Transverse colon (tissue), 4 donors: ENCODE results near the gene GALNT10.

Experiments used
- POLR2AphosphoS5 ChIP-seq, 3 donors: sonication (generic); formaldehyde crosslinking; IDR thresholded peaks; one replicate each; pipeline ENCODE4 v1.6.1; 2016; ENCODE audit warnings: antibody characterized with exemption in 3 of 3
- TF ChIP-seq, protein P1 (sequence below), 5 experiments: fragments of 200-600 bp in 3 of 5; fragments of 450-650 bp in 2 of 5; sonication (generic) in 3 of 5; IDR thresholded peaks; 1 replicate in 2 of 5; 2 replicates in 3 of 5; pipeline ENCODE4 v1.5.1; 2016 to 2017; ENCODE audit warnings: antibody characterized with exemption in 5 of 5, inconsistent platforms in 3 of 5, mild to moderate bottlenecking in 2 of 5, moderate library complexity in 1 of 5

DNA sequence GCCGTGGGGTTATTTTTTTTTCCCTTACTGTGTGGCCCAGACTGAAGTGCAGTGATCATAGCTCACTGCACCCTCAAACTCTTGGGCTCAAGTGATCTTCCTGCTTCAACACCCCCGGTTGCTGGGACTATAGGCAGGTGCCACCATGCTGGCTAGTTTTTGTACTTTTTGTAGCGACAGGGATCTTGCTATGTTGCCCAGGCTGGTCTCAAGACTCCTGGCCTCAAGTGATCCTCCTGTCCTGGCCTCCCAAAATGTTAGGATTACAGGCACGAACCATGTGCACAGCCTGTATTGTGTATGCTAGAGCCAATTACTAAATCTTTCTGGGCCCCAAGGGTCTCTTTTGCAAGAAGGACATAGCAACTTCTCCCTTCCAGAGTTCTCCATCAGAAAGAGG, 23.1 kb downstream of the GALNT10 start:
- TF ChIP-seq, protein P1, sequence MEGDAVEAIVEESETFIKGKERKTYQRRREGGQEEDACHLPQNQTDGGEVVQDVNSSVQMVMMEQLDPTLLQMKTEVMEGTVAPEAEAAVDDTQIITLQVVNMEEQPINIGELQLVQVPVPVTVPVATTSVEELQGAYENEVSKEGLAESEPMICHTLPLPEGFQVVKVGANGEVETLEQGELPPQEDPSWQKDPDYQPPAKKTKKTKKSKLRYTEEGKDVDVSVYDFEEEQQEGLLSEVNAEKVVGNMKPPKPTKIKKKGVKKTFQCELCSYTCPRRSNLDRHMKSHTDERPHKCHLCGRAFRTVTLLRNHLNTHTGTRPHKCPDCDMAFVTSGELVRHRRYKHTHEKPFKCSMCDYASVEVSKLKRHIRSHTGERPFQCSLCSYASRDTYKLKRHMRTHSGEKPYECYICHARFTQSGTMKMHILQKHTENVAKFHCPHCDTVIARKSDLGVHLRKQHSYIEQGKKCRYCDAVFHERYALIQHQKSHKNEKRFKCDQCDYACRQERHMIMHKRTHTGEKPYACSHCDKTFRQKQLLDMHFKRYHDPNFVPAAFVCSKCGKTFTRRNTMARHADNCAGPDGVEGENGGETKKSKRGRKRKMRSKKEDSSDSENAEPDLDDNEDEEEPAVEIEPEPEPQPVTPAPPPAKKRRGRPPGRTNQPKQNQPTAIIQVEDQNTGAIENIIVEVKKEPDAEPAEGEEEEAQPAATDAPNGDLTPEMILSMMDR (IDR thresholded peaks at IDR 0.05) = no peak
- TF ChIP-seq POLR2AphosphoS5 (IDR thresholded peaks at IDR 0.05) = no peak
